Measurements from ENCODE around the gene RNASEL. TPM values are rescaled to one million over a fixed set of nuclear protein-coding genes. Genes with fewer than 3 reads are reported as not detected.

RNASEL gene
- total and polyA plus RNA-seq, 9 of the 15 experiments (the other 6 are each of a cell fraction or from before 2014, with no cell fraction given): 4.3 to 11.1 (median 7.2) TPM

DNA sequence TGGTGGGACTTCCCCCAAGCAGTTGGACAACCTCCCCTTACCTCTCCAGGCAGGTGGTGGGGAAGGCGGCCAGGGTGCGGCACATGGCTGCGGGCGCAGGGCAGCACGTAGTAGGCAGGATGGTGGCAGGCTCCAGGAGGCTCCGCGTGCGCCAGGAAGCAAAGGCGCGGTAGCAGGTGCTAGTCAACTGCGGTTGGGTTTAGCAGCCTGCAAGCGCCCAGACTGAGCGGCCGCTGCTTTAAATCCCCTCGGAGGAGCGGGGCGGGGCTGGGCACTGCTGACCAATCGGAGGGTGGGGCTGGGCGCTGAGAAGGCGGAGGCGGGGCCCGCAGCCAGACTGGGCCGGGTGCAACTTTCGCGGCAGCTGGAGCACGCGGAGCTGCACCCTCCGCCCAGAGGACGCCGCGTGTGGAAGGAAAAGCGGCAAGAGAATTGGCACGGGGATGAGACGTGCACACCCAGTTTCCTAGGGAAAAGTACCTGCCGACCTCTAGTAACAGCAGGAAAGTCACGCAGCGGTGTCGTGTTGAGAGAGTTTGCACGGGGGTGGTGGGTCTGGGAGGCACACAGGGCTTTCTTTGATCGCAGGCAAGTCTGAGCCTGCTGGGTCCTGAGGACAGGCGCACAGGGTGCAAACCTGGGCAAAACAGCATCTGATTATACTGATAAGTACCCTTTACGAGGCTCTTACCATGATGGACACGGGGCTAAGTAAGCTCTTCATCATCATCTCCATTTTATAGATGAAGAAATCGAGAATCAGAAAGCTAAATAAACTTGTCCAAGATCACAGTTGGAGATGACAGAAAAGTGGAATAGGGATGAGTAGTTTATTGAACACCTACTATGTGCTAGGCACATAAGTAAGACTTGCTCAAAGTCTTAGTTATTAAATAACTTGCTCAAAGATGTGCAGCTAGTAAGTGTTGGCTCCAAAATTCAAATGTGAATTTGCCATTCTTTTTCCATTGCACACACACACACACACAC is 15.4 kb upstream of the RNASEL start, which contains the start of gene RGS16 (continued):
- TF ChIP-seq TBP (optimal IDR thresholded peaks at IDR 0.05; ENCODE audit: low read depth, low read length): peak; percentile 54
- TF ChIP-seq SMARCA4 (IDR thresholded peaks at IDR 0.05): 0 out of 2 replicates have a peak, but pooled peaks have one; percentile 21
- TF ChIP-seq, protein P1, sequence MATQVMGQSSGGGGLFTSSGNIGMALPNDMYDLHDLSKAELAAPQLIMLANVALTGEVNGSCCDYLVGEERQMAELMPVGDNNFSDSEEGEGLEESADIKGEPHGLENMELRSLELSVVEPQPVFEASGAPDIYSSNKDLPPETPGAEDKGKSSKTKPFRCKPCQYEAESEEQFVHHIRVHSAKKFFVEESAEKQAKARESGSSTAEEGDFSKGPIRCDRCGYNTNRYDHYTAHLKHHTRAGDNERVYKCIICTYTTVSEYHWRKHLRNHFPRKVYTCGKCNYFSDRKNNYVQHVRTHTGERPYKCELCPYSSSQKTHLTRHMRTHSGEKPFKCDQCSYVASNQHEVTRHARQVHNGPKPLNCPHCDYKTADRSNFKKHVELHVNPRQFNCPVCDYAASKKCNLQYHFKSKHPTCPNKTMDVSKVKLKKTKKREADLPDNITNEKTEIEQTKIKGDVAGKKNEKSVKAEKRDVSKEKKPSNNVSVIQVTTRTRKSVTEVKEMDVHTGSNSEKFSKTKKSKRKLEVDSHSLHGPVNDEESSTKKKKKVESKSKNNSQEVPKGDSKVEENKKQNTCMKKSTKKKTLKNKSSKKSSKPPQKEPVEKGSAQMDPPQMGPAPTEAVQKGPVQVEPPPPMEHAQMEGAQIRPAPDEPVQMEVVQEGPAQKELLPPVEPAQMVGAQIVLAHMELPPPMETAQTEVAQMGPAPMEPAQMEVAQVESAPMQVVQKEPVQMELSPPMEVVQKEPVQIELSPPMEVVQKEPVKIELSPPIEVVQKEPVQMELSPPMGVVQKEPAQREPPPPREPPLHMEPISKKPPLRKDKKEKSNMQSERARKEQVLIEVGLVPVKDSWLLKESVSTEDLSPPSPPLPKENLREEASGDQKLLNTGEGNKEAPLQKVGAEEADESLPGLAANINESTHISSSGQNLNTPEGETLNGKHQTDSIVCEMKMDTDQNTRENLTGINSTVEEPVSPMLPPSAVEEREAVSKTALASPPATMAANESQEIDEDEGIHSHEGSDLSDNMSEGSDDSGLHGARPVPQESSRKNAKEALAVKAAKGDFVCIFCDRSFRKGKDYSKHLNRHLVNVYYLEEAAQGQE (IDR thresholded peaks at IDR 0.05; ENCODE audit: borderline replicate concordance): peak; percentile 79
- TF ChIP-seq, protein P1 (CRISPR knock-in tag; IDR thresholded peaks at IDR 0.05; ENCODE audit: low read depth): no peak
- TF ChIP-seq, protein P2, sequence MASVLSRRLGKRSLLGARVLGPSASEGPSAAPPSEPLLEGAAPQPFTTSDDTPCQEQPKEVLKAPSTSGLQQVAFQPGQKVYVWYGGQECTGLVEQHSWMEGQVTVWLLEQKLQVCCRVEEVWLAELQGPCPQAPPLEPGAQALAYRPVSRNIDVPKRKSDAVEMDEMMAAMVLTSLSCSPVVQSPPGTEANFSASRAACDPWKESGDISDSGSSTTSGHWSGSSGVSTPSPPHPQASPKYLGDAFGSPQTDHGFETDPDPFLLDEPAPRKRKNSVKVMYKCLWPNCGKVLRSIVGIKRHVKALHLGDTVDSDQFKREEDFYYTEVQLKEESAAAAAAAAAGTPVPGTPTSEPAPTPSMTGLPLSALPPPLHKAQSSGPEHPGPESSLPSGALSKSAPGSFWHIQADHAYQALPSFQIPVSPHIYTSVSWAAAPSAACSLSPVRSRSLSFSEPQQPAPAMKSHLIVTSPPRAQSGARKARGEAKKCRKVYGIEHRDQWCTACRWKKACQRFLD (CRISPR knock-in tag; IDR thresholded peaks at IDR 0.05): 0 out of 2 replicates have a peak, but pooled peaks have one; percentile 14
- TF ChIP-seq, protein P3, sequence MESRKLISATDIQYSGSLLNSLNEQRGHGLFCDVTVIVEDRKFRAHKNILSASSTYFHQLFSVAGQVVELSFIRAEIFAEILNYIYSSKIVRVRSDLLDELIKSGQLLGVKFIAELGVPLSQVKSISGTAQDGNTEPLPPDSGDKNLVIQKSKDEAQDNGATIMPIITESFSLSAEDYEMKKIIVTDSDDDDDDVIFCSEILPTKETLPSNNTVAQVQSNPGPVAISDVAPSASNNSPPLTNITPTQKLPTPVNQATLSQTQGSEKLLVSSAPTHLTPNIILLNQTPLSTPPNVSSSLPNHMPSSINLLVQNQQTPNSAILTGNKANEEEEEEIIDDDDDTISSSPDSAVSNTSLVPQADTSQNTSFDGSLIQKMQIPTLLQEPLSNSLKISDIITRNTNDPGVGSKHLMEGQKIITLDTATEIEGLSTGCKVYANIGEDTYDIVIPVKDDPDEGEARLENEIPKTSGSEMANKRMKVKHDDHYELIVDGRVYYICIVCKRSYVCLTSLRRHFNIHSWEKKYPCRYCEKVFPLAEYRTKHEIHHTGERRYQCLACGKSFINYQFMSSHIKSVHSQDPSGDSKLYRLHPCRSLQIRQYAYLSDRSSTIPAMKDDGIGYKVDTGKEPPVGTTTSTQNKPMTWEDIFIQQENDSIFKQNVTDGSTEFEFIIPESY (CRISPR knock-in tag; IDR thresholded peaks at IDR 0.05): peak; percentile 82
- TF ChIP-seq ATF7 (IDR thresholded peaks at IDR 0.05): peak; percentile 14; the same call in 1 of the 2 replicates
- 0 out of 2 replicates have a peak, but pooled peaks have one; percentile 46 for TF ChIP-seq HDAC2 (IDR thresholded peaks at IDR 0.05)
- TF ChIP-seq FOXA3 (CRISPR knock-in tag; conservative IDR thresholded peaks at IDR 0.05 in 1 of 2, IDR thresholded peaks at IDR 0.05 in 1 of 2): peak in 1 of 2 experiments; percentile 16; a peak in 1 of 4 replicates
- TF ChIP-seq, protein P4, sequence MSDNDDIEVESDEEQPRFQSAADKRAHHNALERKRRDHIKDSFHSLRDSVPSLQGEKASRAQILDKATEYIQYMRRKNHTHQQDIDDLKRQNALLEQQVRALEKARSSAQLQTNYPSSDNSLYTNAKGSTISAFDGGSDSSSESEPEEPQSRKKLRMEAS (CRISPR knock-in tag; IDR thresholded peaks at IDR 0.05): peak; percentile 97

Data from K562 (cell line).